ENCODE results near the gene SMAD4. TPM values are rescaled to one million over a fixed set of nuclear protein-coding genes. Genes with fewer than 3 reads are reported as not detected.

SMAD4 gene
- total RNA-seq, 1 experiment from 2014 or later, result 105 TPM

DNA sequence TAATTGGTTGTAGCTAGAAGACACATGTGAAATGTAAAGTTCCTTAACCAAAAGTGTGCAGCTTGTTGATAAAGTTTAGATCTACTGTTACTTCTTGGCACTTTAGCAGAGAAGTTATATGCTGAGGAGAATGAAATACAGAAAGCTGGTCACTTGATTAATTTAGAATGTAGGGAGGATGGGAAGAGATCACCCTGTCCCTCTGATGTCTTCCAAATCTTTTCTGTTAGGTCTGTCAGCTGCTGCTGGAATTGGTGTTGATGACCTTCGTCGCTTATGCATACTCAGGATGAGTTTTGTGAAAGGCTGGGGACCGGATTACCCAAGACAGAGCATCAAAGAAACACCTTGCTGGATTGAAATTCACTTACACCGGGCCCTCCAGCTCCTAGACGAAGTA is 48.0 kb downstream of the SMAD4 start:
- Mint-ChIP-seq H3K4me1 (no peaks in the 10 kb centered on the region), H3K4me3 (no peak overlapping the region), H3K36me3 (peaks cover 53% of the 10 kb centered on the region), H3K9me3 (no peaks in the 10 kb centered on the region), H3K27me3 (ENCODE audit: low read depth) (no peaks in the 10 kb centered on the region), H3K27ac (no peak overlapping the region)
- TF ChIP-seq, protein P1, sequence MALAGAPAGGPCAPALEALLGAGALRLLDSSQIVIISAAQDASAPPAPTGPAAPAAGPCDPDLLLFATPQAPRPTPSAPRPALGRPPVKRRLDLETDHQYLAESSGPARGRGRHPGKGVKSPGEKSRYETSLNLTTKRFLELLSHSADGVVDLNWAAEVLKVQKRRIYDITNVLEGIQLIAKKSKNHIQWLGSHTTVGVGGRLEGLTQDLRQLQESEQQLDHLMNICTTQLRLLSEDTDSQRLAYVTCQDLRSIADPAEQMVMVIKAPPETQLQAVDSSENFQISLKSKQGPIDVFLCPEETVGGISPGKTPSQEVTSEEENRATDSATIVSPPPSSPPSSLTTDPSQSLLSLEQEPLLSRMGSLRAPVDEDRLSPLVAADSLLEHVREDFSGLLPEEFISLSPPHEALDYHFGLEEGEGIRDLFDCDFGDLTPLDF (CRISPR knock-in tag; IDR thresholded peaks at IDR 0.05), result no peak
- TF ChIP-seq, protein P2, sequence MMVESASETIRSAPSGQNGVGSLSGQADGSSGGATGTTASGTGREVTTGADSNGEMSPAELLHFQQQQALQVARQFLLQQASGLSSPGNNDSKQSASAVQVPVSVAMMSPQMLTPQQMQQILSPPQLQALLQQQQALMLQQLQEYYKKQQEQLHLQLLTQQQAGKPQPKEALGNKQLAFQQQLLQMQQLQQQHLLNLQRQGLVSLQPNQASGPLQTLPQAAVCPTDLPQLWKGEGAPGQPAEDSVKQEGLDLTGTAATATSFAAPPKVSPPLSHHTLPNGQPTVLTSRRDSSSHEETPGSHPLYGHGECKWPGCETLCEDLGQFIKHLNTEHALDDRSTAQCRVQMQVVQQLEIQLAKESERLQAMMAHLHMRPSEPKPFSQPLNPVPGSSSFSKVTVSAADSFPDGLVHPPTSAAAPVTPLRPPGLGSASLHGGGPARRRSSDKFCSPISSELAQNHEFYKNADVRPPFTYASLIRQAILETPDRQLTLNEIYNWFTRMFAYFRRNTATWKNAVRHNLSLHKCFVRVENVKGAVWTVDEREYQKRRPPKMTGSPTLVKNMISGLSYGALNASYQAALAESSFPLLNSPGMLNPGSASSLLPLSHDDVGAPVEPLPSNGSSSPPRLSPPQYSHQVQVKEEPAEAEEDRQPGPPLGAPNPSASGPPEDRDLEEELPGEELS (CRISPR knock-in tag; IDR thresholded peaks at IDR 0.05), result no peak
- DNase-seq (ENCODE audit: low spot score) (no peak), ATAC-seq (no peak)
- ChIA-PET POLR2A (no interaction called here), CTCF (no interaction called here)

DNA sequence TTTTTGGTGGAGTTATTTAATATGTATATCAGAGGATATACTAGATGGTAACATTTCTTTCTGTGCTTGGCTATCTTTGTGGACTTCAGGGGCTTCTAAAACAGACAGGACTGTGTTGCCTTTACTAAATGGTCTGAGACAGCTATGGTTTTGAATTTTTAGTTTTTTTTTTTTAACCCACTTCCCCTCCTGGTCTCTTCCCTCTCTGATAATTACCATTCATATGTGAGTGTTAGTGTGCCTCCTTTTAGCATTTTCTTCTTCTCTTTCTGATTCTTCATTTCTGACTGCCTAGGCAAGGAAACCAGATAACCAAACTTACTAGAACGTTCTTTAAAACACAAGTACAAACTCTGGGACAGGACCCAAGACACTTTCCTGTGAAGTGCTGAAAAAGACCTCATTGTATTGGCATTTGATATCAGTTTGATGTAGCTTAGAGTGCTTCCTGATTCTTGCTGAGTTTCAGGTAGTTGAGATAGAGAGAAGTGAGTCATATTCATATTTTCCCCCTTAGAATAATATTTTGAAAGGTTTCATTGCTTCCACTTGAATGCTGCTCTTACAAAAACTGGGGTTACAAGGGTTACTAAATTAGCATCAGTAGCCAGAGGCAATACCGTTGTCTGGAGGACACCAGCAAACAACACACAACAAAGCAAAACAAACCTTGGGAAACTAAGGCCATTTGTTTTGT is 52.7 kb downstream of the SMAD4 start:
- H3K4me1 Mint-ChIP-seq, result no peaks in the 10 kb centered on the region
- ChIA-PET POLR2A (no interaction called here), CTCF (no interaction called here)
- DNase-seq (ENCODE audit: low spot score) (no peak), ATAC-seq (no peak)
- peaks cover 21% of the 10 kb centered on the region for H3K9me3 Mint-ChIP-seq
- no peaks in the 10 kb centered on the region for H3K27me3 Mint-ChIP-seq (ENCODE audit: low read depth)
- peaks cover 71% of the 10 kb centered on the region for H3K36me3 Mint-ChIP-seq
- H3K27ac Mint-ChIP-seq, result peak overlapping the region; percentile 72; the same call in 1 of the 2 replicates
- H3K4me3 Mint-ChIP-seq, result no peak overlapping the region
- TF ChIP-seq PRRX2 (CRISPR knock-in tag; IDR thresholded peaks at IDR 0.05) (no peak), ZBTB21 (CRISPR knock-in tag; IDR thresholded peaks at IDR 0.05; ENCODE audit: borderline replicate concordance) (no peak), NFATC4 (CRISPR knock-in tag; IDR thresholded peaks at IDR 0.05) (no peak), JUN (CRISPR knock-in tag; IDR thresholded peaks at IDR 0.05) (no peak), ESRRA (CRISPR knock-in tag; IDR thresholded peaks at IDR 0.05; ENCODE audit: borderline replicate concordance) (no peak), TEAD4 (CRISPR knock-in tag; IDR thresholded peaks at IDR 0.05) (no peak), FOXK1 (CRISPR knock-in tag; IDR thresholded peaks at IDR 0.05) (no peak), FOXJ3 (CRISPR knock-in tag; IDR thresholded peaks at IDR 0.05; ENCODE audit: borderline replicate concordance) (no peak), ZNF317 (CRISPR knock-in tag; IDR thresholded peaks at IDR 0.05; ENCODE audit: borderline replicate concordance, low read depth) (no peak)
- TF ChIP-seq, protein P3, sequence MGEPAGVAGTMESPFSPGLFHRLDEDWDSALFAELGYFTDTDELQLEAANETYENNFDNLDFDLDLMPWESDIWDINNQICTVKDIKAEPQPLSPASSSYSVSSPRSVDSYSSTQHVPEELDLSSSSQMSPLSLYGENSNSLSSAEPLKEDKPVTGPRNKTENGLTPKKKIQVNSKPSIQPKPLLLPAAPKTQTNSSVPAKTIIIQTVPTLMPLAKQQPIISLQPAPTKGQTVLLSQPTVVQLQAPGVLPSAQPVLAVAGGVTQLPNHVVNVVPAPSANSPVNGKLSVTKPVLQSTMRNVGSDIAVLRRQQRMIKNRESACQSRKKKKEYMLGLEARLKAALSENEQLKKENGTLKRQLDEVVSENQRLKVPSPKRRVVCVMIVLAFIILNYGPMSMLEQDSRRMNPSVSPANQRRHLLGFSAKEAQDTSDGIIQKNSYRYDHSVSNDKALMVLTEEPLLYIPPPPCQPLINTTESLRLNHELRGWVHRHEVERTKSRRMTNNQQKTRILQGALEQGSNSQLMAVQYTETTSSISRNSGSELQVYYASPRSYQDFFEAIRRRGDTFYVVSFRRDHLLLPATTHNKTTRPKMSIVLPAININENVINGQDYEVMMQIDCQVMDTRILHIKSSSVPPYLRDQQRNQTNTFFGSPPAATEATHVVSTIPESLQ (CRISPR knock-in tag; IDR thresholded peaks at IDR 0.05), result no peak
- TF ChIP-seq, protein P4, sequence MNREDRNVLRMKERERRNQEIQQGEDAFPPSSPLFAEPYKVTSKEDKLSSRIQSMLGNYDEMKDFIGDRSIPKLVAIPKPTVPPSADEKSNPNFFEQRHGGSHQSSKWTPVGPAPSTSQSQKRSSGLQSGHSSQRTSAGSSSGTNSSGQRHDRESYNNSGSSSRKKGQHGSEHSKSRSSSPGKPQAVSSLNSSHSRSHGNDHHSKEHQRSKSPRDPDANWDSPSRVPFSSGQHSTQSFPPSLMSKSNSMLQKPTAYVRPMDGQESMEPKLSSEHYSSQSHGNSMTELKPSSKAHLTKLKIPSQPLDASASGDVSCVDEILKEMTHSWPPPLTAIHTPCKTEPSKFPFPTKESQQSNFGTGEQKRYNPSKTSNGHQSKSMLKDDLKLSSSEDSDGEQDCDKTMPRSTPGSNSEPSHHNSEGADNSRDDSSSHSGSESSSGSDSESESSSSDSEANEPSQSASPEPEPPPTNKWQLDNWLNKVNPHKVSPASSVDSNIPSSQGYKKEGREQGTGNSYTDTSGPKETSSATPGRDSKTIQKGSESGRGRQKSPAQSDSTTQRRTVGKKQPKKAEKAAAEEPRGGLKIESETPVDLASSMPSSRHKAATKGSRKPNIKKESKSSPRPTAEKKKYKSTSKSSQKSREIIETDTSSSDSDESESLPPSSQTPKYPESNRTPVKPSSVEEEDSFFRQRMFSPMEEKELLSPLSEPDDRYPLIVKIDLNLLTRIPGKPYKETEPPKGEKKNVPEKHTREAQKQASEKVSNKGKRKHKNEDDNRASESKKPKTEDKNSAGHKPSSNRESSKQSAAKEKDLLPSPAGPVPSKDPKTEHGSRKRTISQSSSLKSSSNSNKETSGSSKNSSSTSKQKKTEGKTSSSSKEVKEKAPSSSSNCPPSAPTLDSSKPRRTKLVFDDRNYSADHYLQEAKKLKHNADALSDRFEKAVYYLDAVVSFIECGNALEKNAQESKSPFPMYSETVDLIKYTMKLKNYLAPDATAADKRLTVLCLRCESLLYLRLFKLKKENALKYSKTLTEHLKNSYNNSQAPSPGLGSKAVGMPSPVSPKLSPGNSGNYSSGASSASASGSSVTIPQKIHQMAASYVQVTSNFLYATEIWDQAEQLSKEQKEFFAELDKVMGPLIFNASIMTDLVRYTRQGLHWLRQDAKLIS (CRISPR knock-in tag; IDR thresholded peaks at IDR 0.05; ENCODE audit: borderline replicate concordance), result no peak
- TF ChIP-seq, protein P5, sequence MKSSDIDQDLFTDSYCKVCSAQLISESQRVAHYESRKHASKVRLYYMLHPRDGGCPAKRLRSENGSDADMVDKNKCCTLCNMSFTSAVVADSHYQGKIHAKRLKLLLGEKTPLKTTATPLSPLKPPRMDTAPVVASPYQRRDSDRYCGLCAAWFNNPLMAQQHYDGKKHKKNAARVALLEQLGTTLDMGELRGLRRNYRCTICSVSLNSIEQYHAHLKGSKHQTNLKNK (CRISPR knock-in tag; IDR thresholded peaks at IDR 0.05), result no peak
- TF ChIP-seq, protein P6, sequence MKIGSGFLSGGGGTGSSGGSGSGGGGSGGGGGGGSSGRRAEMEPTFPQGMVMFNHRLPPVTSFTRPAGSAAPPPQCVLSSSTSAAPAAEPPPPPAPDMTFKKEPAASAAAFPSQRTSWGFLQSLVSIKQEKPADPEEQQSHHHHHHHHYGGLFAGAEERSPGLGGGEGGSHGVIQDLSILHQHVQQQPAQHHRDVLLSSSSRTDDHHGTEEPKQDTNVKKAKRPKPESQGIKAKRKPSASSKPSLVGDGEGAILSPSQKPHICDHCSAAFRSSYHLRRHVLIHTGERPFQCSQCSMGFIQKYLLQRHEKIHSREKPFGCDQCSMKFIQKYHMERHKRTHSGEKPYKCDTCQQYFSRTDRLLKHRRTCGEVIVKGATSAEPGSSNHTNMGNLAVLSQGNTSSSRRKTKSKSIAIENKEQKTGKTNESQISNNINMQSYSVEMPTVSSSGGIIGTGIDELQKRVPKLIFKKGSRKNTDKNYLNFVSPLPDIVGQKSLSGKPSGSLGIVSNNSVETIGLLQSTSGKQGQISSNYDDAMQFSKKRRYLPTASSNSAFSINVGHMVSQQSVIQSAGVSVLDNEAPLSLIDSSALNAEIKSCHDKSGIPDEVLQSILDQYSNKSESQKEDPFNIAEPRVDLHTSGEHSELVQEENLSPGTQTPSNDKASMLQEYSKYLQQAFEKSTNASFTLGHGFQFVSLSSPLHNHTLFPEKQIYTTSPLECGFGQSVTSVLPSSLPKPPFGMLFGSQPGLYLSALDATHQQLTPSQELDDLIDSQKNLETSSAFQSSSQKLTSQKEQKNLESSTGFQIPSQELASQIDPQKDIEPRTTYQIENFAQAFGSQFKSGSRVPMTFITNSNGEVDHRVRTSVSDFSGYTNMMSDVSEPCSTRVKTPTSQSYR (CRISPR knock-in tag; IDR thresholded peaks at IDR 0.05), result no peak
- TF ChIP-seq, protein P7, sequence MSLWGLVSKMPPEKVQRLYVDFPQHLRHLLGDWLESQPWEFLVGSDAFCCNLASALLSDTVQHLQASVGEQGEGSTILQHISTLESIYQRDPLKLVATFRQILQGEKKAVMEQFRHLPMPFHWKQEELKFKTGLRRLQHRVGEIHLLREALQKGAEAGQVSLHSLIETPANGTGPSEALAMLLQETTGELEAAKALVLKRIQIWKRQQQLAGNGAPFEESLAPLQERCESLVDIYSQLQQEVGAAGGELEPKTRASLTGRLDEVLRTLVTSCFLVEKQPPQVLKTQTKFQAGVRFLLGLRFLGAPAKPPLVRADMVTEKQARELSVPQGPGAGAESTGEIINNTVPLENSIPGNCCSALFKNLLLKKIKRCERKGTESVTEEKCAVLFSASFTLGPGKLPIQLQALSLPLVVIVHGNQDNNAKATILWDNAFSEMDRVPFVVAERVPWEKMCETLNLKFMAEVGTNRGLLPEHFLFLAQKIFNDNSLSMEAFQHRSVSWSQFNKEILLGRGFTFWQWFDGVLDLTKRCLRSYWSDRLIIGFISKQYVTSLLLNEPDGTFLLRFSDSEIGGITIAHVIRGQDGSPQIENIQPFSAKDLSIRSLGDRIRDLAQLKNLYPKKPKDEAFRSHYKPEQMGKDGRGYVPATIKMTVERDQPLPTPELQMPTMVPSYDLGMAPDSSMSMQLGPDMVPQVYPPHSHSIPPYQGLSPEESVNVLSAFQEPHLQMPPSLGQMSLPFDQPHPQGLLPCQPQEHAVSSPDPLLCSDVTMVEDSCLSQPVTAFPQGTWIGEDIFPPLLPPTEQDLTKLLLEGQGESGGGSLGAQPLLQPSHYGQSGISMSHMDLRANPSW (CRISPR knock-in tag; conservative IDR thresholded peaks at IDR 0.05; ENCODE audit: low read depth), result no peak
- TF ChIP-seq, protein P8, sequence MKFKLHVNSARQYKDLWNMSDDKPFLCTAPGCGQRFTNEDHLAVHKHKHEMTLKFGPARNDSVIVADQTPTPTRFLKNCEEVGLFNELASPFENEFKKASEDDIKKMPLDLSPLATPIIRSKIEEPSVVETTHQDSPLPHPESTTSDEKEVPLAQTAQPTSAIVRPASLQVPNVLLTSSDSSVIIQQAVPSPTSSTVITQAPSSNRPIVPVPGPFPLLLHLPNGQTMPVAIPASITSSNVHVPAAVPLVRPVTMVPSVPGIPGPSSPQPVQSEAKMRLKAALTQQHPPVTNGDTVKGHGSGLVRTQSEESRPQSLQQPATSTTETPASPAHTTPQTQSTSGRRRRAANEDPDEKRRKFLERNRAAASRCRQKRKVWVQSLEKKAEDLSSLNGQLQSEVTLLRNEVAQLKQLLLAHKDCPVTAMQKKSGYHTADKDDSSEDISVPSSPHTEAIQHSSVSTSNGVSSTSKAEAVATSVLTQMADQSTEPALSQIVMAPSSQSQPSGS (CRISPR knock-in tag; IDR thresholded peaks at IDR 0.05; ENCODE audit: borderline replicate concordance, low read depth), result no peak

All from WTC11 (cell line).